HG03060 (cell line): Measurements from ENCODE around the gene ELMO1.

Experiments used
- ATAC-seq: cut with Tn5 transposase; IDR thresholded peaks from one replicate; pipeline ENCODE4 v1.9.1; 2021; ENCODE audit warnings: low read depth, moderate number of reproducible peaks; ENCODE audit not compliant: unreplicated experiment

ELMO1 gene

DNA sequence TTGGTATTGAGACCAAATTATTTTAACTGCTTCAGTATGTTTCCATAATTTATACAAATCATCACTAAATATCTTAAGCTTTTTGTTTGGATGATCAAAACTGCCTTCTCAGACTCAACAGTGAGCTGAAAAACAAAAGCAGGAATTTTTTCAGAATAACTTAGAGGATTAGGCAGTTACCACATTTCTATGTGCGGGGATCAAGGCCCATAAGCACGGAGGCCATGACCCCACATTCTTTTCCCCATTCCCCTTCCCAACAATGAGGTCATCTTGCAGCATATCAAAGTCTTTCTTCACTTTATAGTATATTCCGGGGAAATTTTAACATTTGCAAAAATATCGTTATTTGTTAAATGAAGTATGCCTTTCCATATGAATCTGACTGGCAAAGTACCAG lies 125.8 kb downstream of the ELMO1 start:
- no peak for ATAC-seq

DNA sequence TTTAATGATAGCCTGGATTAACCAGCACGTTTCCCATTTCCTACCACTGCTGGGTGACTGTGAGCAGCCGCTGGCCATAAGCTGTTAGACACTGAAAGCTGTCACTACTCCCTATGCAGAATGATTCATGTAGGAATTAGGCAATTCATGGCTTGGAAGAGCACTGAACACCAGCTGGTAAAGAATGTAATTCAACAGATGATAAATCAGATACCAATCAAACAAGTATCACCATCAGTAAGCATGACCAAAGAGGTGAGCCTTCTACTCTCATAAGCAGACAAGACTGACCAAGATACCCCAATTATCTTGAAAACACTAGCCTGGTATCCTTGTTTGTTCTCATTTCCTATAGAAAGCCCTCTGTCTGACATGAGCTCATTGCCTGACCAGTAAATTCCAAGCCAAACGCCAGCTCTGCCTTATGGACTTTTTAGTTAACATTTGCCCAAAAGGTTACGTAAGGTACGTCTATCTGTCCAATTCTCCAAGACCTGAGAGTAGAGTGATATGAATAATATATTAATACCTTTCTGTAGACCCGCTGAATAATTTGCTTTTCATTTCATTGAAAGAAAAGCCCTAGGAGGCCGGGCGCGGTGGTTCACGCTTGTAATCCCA lies 127.7 kb downstream of the ELMO1 start:
- ATAC-seq = no peak

DNA sequence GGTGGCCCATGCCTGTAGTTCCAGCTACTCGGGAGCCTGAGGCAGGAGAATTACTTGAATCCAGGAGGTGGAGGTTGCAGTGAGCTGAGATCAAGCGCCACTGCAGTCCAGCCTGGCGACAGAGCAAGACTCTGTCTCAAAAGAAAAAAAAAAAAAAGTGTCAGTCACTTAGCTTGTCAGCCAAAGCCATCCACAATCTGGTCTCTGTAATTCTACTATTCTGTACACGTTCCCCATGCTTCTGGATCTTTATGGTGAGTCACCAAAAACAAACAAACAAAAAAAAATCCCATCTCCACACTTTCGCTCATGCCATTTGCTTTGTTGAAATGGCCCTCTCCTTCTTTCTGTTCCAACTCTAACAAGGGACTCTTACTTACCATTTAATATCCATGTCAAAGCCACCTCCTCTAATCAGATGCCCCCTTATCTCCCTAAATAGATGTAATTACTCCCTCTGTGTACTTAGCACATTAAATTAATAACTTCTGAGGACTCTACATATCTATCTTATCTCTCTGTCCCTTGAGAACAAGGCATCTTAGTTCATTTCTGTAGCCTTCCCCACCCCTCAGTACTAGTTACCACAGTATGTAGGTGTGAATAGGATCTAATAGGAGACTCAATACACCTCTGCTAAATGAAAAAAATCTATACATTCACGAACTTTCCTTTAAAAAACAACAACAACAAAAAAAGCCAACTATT lies 128.4 kb downstream of the ELMO1 start:
- no peak for ATAC-seq

DNA sequence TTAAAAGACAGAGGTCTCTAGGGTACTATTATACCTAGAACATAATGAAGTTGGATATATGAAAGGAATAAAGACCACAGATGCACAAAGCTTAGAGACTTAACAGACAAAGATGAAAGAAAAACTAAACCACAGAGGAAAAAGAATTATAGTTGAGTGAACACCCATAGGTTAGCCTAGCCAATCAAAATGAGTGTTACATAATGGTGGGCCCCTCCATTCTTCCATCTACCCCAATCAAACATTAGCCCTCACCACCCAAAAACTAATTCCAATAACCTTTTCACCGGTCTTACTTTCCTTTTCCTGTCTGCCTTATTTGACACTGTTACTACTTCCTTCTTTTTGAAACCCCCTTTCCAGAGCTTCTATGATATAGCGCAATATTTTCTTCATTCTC lies 130.1 kb downstream of the ELMO1 start:
- ATAC-seq = no peak

DNA sequence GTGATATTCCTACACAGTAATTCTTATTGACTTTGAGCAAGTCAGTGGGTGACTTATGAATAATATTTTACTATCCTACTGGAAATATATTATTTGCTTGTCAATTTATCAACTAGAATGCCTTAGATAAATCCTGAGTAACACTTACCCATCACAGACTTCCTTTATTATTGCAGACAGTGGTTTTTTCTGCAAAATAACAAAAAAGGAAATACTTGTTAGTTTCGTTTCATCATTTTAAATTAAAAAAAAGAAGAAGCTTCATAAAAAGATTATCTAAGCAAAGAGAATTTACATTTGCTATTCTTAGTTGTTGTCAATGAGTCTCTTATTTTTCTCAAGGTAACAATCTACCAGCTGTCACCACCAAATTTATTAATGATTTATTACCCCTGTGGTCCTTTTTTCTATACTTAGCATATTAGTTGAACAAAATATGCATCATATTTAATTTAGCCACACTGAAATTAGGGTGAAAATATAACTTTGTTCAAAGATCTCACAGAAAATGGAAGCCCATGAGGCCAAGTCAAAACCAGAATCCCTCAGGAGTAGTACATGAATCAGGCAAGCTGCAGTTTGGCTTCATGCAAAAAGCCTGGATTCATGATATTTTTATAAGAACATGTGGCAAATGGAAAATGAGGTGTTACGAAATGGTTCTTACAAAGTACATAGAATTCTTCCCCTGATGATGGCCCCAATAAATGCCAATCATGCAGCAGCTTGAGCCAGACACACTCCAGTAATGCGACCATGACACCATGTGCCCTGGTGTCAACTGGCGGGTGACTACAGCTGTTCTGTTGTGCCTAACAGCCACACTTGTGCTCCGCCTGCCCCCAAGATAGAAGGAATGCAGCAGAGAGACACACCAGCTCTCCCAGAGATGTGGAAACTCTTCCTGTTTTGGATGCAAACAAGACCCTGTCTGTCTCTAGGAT lies 132.6 kb downstream of the ELMO1 start:
- ATAC-seq = no peak

DNA sequence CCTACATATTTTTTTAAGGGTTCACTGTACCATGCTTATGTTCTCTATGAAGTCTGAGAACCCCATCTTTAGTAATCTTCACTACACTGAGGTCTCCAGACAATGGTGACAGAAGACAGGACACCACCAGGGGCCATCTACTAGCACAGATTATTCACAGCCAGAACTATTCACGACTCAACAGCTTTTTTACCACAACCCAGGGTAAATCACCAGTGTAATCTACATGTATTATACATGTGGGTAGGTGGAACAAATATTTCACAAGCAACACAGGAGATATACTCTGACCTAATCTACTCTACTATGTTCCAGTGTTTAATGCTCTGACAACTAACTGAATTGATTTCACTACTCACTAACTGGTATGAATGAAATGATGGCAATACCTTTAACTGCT lies 136.1 kb downstream of the ELMO1 start:
- no peak for ATAC-seq

DNA sequence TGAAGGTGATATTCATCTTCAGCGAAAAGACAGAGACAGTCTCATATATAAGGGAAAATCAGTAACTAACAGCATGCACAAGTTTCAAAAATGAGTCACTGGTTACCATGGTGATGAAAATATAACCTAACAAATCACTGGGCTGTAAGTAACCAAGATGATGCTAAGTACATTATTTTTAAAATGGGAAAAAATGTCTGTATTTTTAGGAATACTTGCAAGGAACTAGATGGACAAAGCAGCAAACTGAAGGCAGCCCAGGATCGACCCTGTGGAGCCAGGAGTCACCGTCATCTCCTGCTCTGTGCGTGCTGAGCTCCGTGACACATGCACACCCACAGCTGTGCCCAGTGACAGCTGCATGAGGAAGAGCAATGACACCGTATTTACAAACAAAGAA lies 137.3 kb downstream of the ELMO1 start:
- ATAC-seq = no peak

DNA sequence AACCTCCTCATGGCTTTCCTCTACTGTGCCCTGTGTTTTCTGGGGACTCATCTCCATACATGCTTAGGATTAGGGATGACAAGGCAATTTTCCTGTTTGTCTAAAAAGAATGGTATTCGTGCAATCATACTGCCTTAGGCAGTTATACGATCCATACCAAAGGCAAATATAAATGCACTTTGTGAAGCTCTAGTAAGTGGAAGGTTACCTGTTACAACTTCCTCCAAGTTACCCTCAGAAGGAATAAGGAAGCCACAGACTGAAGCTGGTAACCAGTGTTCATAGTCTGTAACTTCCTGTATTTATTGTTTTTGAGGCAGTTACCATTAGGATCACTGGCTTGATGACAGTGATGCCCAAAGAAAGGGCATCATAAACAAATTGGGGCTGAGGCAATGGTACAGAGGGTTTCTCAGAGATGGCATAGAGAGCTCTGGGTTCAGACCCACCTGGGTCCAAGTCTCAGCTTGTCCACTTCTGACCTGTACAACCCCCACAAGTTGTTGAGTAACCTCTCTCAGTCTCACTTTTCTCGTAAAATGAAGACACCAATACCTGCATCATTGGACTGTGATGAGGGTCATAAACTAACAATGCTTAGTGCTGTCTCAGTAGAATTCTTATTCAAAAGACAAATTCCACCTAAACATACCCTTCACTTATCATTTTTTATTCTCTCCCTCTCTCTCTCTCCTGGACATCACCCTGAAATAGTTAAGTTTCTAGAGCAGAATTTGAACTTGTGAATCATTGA lies 138.2 kb downstream of the ELMO1 start:
- no peak for ATAC-seq

DNA sequence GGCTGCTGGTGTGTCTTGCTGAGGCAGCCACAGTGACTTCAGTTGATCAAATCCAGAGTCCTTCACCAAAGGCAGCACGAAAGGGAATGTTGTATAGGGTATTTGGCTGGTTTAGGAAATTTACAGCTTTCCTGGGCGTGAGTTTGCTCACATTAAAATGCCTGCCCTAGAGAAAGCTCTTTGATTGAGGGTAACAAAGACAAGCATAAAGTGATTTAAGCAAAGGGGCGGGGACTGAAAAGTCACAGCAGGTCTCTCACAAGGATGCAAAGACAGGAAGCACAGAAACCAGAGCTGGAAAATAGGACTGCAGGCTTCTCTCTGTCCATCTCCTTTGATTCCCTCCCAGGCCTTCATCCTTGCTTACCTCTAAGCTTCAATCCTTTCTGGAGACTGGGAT lies 139.2 kb downstream of the ELMO1 start:
- no peak for ATAC-seq

DNA sequence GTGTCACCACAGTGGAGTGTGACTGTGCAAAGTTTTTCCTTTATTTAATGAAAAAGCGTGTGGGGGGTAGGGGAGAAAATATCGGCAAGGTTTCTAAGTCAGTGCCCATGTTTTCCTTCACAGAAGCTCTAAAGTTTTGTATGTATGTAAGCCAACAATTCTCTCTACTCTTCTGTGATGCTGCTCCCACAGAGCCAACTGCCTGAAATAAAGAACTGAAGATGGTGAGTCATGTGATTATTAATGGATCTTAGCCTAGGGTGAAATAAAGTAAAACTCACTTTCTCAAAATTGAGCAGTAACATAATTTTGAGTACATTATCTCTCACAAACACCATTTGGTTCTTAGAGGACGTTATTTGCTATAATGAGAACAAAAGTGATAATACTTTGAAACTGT lies 143.7 kb downstream of the ELMO1 start:
- no peak for ATAC-seq

DNA sequence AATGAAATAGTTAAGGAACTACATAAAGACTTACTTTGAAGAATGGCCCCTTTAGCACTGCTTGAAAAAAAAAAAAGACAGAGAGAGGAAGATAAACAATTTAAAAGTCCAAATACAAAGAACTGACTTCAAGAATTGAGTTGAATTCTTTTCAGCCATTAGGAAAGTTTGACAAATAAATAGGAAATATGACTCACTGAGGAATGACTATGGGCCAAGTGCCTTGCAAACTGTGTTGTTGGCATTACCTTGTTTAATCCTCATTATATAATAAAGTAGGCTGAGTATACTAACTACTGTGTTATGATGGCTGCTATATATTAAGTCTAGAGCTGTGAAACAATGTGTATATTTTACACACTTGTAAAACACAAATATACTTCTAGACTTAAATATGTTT lies 151.1 kb downstream of the ELMO1 start:
- ATAC-seq = no peak

DNA sequence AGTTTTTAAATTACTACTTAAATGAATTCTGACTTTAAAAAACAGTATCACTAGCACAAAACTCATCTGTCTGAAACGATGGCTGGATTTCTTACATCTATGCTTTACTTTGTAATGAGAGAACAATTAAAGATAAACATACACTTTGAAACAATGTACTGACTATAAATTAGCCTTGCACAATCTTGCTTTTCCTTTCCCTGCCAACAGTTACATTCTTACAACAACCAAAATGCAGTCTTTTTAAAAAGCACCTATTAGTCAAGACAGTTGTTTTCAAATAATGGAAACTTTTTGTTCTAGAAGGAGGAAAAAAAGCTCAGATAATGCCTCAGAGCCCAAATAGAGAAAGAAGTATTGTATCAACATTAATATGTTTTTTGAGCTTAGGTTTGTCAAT lies 153.3 kb downstream of the ELMO1 start:
- ATAC-seq = no peak

DNA sequence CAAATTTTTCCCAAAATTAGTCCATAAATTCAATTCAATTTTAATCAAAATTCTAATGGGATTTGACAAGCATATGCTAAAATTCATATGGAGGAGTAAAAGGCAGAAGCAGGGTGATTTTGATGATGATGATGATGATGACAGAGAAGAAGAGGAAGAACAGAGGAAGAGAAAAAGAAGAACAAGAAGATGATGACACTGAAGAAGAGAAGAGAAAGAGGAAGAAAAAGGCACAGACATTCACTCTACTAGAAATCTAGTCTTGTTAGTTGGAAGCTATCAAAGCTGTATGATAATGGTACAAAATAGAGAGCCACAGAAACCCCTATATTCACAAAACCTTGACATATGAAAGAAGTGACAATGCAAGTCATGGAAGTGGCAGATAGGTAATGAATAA lies 157.9 kb downstream of the ELMO1 start:
- ATAC-seq = no peak

DNA sequence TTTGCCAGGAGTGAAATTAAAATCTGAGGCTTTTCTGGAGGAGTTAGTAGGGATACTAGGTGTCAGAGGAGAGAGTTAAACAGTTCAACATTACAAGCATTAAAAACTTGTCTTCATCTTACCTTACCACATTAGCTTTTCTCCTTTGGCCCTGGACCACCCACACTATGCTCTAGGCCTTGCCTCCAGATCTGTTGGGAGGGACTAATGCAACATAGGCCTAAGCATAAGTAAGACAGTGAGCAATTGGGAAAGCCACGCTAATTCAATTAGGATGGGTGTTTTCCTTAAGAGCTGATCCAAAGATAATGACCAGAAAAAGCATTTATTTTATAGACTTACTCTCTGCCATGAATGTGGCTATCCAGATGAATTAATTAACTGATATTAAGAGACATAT lies 158.9 kb downstream of the ELMO1 start:
- ATAC-seq = no peak

DNA sequence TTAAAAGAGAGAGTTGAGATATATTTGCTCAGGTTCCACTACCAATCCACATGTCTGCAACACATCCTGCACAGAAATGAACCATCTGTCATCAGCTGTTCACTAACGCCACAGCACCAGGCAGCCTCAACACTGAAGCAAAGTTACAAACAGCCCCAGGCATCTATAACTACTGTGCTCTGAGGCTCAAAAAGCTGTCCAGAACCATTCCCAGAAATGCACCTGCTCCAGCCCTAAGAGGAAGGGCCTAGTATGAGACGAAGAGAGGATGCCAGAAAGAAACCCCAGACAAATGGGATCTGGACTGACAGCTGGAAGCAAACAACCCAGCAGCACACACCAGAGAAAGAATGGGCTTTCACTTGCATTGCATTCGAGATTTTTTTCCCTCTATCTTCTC lies 159.3 kb downstream of the ELMO1 start:
- no peak for ATAC-seq

DNA sequence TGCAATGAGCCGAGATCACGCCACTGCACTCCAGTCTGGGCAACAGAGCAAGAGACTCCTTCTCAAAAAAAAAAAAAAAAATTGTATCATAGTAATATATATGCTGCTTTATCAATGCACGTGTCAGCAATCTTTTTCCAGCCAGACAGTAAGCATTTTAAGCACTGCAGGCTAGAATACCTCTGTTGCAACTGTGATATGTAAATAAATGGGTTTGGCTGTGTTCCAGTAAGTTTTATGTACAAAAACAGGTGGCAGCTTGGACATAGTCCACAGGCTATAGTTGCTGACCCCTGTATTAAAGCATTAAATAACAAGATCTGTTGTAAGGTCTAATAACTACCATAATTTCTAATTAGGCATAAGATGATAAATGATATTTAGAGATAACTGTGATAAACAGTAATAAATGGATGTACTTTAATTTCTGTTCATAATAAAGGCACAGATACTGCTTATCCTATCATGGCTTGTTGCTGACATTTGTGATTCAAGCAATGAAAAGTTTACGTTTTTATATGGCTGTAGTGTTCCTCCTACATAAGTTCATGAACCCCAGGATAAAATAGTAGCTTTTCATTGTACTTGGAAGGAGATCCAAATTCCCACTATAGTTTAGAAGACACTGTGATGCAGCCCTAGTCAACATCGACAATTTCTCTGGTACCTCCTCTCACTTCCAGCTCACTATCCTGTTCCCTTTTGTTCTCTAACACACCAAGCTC lies 161.4 kb downstream of the ELMO1 start:
- ATAC-seq = no peak

DNA sequence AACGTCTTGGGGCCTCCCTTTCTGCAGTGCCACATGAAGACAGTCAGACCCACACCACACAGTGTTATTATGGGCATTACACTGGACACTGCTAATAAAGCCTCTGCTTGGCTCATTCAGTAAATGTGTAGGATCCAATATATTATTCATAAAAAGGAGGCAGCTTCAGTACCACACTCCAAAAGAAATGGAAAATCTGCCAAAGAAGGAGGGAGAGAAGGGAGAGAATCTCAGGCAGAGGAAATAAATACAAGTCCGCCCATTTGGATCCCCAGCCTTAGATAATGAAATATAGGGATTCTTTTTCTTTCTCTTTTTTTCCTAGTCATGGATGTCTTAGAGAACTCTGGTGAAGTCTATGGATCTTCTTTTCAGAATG lies 162.2 kb downstream of the ELMO1 start:
- ATAC-seq = no peak

DNA sequence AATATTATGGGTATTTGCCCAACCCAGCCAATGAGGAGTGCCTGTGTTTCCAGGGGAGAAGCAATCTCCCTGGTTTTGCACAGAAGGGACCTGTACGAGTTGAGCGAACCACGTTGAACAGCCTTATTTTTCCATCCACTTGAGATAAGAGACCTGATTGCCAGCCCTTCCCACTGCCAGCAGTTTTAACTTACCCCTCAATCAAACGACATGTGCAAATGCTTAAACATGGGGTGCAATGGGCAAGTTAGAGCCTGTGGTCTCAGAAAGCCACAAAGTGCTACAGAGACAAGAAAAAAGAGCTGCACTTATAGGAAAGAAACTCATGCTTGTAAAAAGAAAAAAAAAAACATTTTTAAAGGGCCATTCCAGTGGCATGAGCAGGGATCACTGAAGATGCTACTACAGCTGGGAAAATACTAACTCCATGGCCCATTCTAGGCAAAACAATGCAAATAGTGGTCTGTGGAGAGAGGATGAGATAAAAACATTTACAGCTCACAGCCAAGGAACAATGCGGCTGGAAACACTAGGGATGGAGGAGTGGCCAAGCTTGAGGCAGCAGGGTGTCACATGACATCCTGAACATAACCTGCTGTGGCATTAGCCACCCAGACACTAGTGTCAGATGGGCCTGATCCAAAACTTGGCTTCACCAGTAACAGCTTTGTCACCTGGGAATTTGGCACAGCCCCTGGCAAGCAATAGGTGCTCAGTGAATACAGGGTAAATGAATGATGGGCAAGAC lies 162.8 kb downstream of the ELMO1 start:
- ATAC-seq = no peak

DNA sequence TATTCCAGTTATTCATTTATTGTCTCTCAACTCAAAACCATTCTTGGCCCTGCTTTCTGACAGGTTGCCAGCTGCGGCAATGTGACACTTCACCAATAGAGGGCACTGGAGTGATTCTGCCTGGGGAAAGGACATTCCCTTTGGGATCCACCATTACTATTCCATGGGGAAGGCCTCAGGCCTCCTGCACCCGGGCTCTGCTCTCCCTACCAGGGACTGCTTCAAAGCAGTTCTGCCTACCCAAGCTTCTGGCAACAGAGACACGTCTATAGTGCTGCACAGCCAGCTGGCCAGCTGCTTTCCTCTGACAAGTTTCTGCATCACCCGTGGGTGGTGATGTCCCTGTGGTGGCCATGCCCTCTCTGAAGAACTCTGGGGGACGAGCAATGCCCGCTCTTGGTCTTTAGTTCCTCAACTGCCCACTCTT lies 163.8 kb downstream of the ELMO1 start:
- ATAC-seq = no peak
